ENCODE results near the gene CERKL. TPM values are rescaled to one million over a fixed set of nuclear protein-coding genes. Genes with fewer than 3 reads are reported as not detected.

Gene CERKL
- polyA plus RNA-seq, 3 donors = 0.40 TPM; not detected in 2

DNA sequence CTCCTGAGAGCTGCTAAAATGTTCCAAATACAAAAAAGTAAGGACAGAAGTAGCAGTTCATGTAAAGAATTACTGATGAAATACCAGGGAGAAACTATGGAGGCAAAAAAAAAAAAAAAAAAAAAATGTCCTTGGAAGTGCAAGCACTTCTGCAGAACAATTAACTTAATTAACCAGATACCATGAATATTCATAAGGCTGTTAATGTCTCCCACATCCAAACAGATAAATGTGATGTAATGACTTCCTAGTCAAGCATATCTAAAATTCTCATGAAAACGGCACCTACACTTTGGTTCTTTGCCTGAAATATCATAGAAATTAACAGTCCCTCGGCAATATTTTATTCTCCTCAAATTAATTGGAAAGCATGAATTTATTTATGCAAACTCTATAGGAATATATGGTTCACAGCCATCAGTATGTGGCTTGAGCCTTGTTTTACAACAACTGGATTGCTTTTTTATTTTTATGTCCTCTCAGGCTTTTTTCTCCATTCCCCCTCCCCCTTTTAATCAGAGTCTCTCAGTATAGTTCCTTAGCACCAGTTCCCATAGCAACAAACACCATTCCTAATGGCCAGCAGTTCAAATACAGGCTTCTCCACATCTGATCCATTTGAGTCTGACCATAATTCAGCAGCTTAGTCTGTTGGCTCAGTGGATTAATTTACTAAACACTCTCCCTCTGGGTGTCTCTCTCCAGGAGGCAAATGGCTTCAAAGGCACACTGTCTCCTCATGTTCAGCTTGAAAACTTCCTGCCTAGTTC, 102.7 kb downstream of the CERKL start:
- 74 to 88% (median 82%) methylated on average over 2 of the region's 2 CpGs for WGBS, 3 donors

DNA sequence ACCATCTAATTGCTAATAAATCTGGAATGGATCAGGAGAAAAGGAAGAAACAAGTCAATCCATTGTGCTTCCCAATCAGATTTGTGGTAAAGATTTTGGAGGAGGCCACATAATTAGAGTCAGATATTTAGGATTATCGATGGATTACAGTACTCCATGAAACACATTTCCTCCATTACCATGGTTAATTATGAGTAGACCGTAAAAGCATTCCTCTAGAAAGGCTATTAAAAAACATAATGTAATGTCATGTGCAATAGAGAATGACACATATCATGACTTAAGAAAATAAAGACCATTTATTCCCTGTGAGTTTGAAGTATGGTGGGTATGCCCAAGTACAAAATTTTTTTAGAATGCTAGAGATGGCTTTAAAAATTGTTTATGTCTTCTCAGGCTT, 103.7 kb downstream of the CERKL start:
- 85 to 94% (median 93%) methylated on average over 2 of the region's 2 CpGs for WGBS, 3 donors
- H3K27ac ChIP-seq (ENCODE audit: low read depth, low read length) = no peak overlapping the region

More for the DNA sequence above, 102.7 kb downstream of the CERKL start:
- H3K27ac ChIP-seq (ENCODE audit: low read depth, low read length) = no peak overlapping the region

- H3K27ac ChIP-seq (ENCODE audit: low read depth, low read length) = no peak overlapping the region
- WGBS, 3 donors = 41 to 64% (median 52%) methylated on average over 1 of the region's 1 CpG
Measured at GRCh38 chr2:181552808-181553207, 104.1 kb downstream of the CERKL start.

DNA sequence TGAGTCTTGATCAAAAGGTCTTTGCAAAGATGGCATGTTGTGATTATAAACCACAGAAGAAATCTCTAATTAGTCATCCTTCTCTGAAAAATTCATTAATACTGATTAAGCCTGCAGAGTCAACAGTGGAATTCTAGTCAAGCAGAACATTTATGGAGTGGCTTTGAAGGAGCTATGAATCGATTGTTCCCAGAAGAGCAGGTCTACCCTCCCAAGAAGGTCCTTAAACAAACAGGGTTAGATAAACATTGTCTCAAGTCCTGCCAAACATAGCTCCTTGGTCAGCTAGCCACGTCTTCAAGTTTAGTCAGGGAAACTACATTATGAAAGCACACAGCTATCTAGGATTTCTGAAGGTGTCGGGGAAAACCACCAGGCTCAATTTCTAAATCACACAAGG, 110.8 kb downstream of the CERKL start:
- 50 to 74% (median 74%) methylated on average over 3 of the region's 3 CpGs for WGBS, 3 donors
- H3K27ac ChIP-seq (ENCODE audit: low read depth, low read length) = no peak overlapping the region

- H3K27ac ChIP-seq (ENCODE audit: low read depth, low read length) = no peak overlapping the region
- 71 to 87% (median 79%) methylated on average over 2 of the region's 2 CpGs for WGBS, 3 donors
Measured at GRCh38 chr2:181542170-181542569, 114.7 kb downstream of the CERKL start.

DNA sequence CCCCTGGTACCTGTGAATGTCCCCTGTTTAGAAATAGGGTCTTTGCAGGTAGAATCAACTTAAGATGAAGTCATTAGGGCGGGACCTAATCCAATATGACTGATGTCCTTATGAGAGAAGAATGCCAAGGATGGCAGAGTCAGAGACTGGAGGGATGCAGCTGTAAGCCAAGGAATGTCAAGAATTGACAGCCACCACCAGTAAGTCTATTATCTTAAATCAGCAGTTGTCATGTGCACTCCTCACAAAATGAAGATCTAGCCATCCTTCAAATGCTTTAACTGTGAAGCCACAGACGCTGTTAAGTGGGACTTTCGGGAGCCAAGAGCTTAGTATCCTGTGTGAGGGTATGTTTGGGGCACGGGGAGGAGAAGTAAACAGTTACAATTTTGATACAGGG, 116.5 kb downstream of the CERKL start:
- WGBS, 3 donors = 63 to 87% (median 78%) methylated on average over 4 of the region's 4 CpGs
- no peak overlapping the region for H3K27ac ChIP-seq (ENCODE audit: low read depth, low read length)

GRCh38 chr2:181536730-181537129, 120.2 kb downstream of the CERKL start:
- WGBS, 3 donors = 87 to 90% (median 87%) methylated on average over 2 of the region's 2 CpGs
- no peak overlapping the region for H3K27ac ChIP-seq (ENCODE audit: low read depth, low read length)

- no peak overlapping the region for H3K27ac ChIP-seq (ENCODE audit: low read depth, low read length)
- 77 to 94% (median 92%) methylated on average over 1 of the region's 1 CpG for WGBS, 3 donors
Measured at GRCh38 chr2:181528441-181528840, 128.5 kb downstream of the CERKL start.

DNA sequence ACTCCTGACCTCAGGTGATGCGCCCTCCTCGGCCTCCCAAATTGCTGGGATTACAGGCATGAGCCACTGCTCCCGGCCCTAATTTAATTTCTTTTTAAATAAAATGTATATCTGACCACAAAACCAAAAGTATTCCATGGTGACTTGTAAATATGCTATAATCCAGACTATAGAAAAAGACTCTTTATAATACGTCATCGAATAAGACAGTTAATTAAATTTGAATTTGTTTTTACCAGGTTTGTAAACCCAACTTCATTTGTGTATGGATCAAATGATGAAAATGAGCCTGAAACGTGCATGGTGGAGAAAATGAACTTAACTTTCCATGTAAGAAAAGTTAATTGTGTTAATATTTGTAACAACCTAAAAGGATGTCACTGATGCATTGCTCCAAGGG, 129.8 kb downstream of the CERKL start:
- H3K27ac ChIP-seq (ENCODE audit: low read depth, low read length) = no peak overlapping the region
- 85 to 89% (median 87%) methylated on average over 6 of the region's 6 CpGs for WGBS, 3 donors

GRCh38 chr2:181526014-181526413, 130.9 kb downstream of the CERKL start:
- WGBS, 3 donors = 65 to 73% (median 68%) methylated on average over 4 of the region's 4 CpGs
- no peak overlapping the region for H3K27ac ChIP-seq (ENCODE audit: low read depth, low read length)

GRCh38 chr2:181523756-181524155, 133.1 kb downstream of the CERKL start:
- WGBS, 3 donors = 83 to 88% (median 83%) methylated on average over 5 of the region's 5 CpGs

DNA sequence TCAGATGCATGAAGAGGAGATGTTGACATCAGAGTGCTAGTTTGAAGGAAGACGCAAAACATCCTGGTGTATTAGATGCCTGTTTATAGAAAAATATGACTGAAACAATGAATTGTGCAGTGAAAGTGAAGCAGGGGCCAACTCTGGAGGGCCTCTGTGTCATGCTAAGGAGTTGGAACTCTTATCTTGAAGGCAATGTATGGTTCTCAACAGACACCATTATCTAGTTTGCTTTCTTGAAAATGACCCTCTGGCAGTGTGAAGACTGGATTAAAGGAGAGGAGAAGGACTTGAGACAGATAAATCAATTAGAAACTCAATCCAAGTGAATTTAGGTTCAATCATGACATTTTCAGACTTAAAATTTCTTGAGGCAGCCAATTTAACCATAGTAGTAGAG, 136.7 kb downstream of the CERKL start:
- 96 to 97% (median 96%) methylated on average over 1 of the region's 1 CpG for WGBS, 3 donors
- no peak overlapping the region for H3K27ac ChIP-seq (ENCODE audit: low read depth, low read length)

More at GRCh38 chr2:181523756-181524155, 133.1 kb downstream of the CERKL start:
- no peak overlapping the region for H3K27ac ChIP-seq (ENCODE audit: low read depth, low read length)

DNA sequence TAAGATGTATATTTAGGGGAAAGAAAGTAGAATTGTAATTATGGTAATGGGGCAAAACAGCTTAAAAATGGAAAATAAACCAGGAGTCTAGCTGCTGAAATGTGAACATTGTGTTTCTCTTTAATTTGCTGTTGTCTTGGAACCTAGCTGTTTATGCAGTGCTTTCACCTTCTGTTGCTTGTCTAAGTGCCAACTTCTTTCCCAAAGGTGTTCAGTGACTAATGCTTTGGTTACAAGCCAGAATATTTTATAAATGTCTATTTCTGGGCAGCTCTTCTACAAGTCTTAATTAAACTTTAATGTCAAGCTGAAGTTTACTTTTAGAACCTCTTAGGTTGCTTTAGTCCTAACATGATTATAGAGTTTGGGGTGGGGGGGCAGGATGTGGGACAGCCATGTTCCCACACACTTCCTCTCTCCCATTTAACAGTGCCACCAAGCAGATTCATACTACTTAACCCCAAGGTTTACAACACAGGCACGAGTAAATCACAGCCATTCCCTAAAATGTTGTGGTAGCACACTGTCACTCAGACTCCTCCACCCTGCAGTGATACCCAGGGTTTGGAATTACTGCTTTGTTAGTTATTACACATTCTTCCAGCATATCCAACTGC, 139.1 kb downstream of the CERKL start:
- 36 to 60% (median 43%) methylated on average over 1 of the region's 1 CpG for WGBS, 3 donors

GRCh38 chr2:181516992-181517391, 139.9 kb downstream of the CERKL start:
- no peak overlapping the region for H3K27ac ChIP-seq (ENCODE audit: low read depth, low read length)

More for the DNA sequence above, 139.1 kb downstream of the CERKL start:
- no peak overlapping the region for H3K27ac ChIP-seq (ENCODE audit: low read depth, low read length)

- H3K27ac ChIP-seq (ENCODE audit: low read depth, low read length) = no peak overlapping the region
- 52 to 79% (median 59%) methylated on average over 3 of the region's 3 CpGs for WGBS, 3 donors
Measured at GRCh38 chr2:181515719-181516118, 141.2 kb downstream of the CERKL start.

DNA sequence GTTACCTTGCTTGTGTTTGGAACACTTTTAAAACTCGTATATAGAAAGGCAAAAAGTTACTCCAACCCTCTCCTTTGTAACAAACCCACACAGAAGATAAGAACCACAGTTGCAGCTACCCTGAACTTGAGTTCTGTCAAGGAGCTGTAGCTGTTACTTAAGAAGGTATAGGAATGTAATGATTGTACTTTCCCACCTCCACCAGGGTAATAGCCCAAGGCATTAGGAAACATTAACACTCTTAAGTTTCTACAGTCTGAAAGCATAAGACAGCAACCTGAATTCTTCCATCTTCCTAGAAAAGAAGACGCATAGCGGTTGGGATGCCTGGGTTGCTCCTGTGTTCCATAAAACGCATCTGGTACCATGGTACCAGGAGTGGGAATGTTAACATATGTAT, 156.7 kb downstream of the CERKL start:
- WGBS, 3 donors = 83 to 94% (median 90%) methylated on average over 4 of the region's 4 CpGs
- H3K27ac ChIP-seq (ENCODE audit: low read depth, low read length) = no peak overlapping the region

GRCh38 chr2:181499231-181499630, 157.7 kb downstream of the CERKL start:
- WGBS, 3 donors = 77 to 84% (median 79%) methylated on average over 4 of the region's 4 CpGs

More at GRCh38 chr2:181499231-181499630, 157.7 kb downstream of the CERKL start:
- H3K27ac ChIP-seq (ENCODE audit: low read depth, low read length) = no peak overlapping the region
